Jurkat, Clone E6-1 (cell line): ENCODE results near the gene TXNRD2.
"Not testable (repeated sequence)": the region's sequence is repeated elsewhere in the genome, so short reads cannot be mapped to it uniquely, and the experiment has no call there.

Experiments used
- DNase-seq: peaks from one replicate; pipeline ENCODE4 v3.0.0-alpha.2; 2011; ENCODE audit warnings: low read depth, low spot score
- H3K4me3 ChIP-seq: 2 replicates; pipeline ENCODE4 v1.5.1; 2011; ENCODE audit warnings: mild to moderate bottlenecking, low read length, control low read depth, moderate library complexity

TXNRD2 gene

GRCh38 chr22:19931514-19931913 lies 10.1 kb downstream of the TXNRD2 start:
- DNase-seq: no peak
- H3K4me3 ChIP-seq: no peak overlapping the region

GRCh38 chr22:19930551-19931486 lies 10.8 kb downstream of the TXNRD2 start:
- DNase-seq: no peak
- H3K4me3 ChIP-seq: no peak overlapping the region

- no peak for DNase-seq
- no peak overlapping the region for H3K4me3 ChIP-seq
Observed at GRCh38 chr22:19929586-19930550, 11.8 kb downstream of the TXNRD2 start.

- DNase-seq: no peak
- no peak overlapping the region for H3K4me3 ChIP-seq
Observed at GRCh38 chr22:19928207-19928606, 13.4 kb downstream of the TXNRD2 start.

GRCh38 chr22:19927696-19928095 lies 13.9 kb downstream of the TXNRD2 start:
- H3K4me3 ChIP-seq: no peak overlapping the region
- no peak for DNase-seq

- DNase-seq, H3K4me3 ChIP-seq: not testable (repeated sequence)
Observed at GRCh38 chr22:19926028-19926427, 15.6 kb downstream of the TXNRD2 start.

- DNase-seq: no peak
- no peak overlapping the region for H3K4me3 ChIP-seq
Observed at GRCh38 chr22:19923914-19924513, 17.6 kb downstream of the TXNRD2 start.

GRCh38 chr22:19921544-19922081 lies 20.0 kb downstream of the TXNRD2 start:
- DNase-seq: no peak
- no peak overlapping the region for H3K4me3 ChIP-seq

- DNase-seq: no peak
- H3K4me3 ChIP-seq: no peak overlapping the region
Observed at GRCh38 chr22:19919701-19920363, 21.8 kb downstream of the TXNRD2 start.

- DNase-seq: no peak
- H3K4me3 ChIP-seq: no peak overlapping the region
Observed at GRCh38 chr22:19918332-19919106, 23.1 kb downstream of the TXNRD2 start.

- no peak for DNase-seq
- H3K4me3 ChIP-seq: no peak overlapping the region
Observed at GRCh38 chr22:19917389-19918138, 24.1 kb downstream of the TXNRD2 start.

GRCh38 chr22:19916941-19917340 lies 24.7 kb downstream of the TXNRD2 start:
- DNase-seq: no peak
- H3K4me3 ChIP-seq: no peak overlapping the region

GRCh38 chr22:19916006-19916405 lies 25.6 kb downstream of the TXNRD2 start:
- DNase-seq: no peak
- H3K4me3 ChIP-seq: no peak overlapping the region

- peak; percentile 80 for DNase-seq
- H3K4me3 ChIP-seq: no peak overlapping the region
Observed at GRCh38 chr22:19915287-19915954, 26.2 kb downstream of the TXNRD2 start.

- no peak for DNase-seq
- no peak overlapping the region for H3K4me3 ChIP-seq
Observed at GRCh38 chr22:19914201-19914943, 27.2 kb downstream of the TXNRD2 start.

GRCh38 chr22:19913337-19913936 lies 28.2 kb downstream of the TXNRD2 start:
- H3K4me3 ChIP-seq: no peak overlapping the region
- DNase-seq: no peak
